Tibial artery (tissue), 4 donors: ENCODE measurements around the gene CTNNAL1.
A peak's percentile ranks its signal among the peaks of the same experiment; 100 is the strongest.

Experiments used
- DNase-seq, 2 donors: peaks; one replicate each; pipeline ENCODE4 v3.0.0-alpha.2; 2019
- H3K27ac ChIP-seq, 2 donors: fragments of 200-600 bp; sonication (generic) in 1 of 2; 1 replicate in 1 of 2; 2 replicates in 1 of 2; pipeline ENCODE4 v1.5.1; 2018 to 2019; ENCODE audit warnings: mild to moderate bottlenecking in 1 of 2
- H3K27me3 ChIP-seq, 2 donors: fragments of 200-600 bp; sonication (generic) in 1 of 2; one replicate each; pipeline versions ENCODE4 v1.5.1 to v1.6.0; 2016 to 2019
- H3K36me3 ChIP-seq, 3 donors: fragments of 200-600 bp; sonication (generic) in 2 of 3; one replicate each; pipeline ENCODE4 v1.5.1; 2016 to 2019; ENCODE audit warnings: mild to moderate bottlenecking in 2 of 3
- H3K4me1 ChIP-seq, 4 donors: fragments of 200-600 bp; sonication (generic) in 2 of 4; 1 replicate in 3 of 4; 2 replicates in 1 of 4; pipeline ENCODE4 v1.5.1; 2016 to 2019
- H3K4me3 ChIP-seq, 2 donors: fragments of 200-600 bp; sonication (generic) in 1 of 2; 1 replicate in 1 of 2; 2 replicates in 1 of 2; pipeline ENCODE4 v1.5.1; 2018 to 2019; ENCODE audit warnings: mild to moderate bottlenecking in 2 of 2
- H3K9me3 ChIP-seq, 3 donors: fragments of 200-600 bp; sonication (generic) in 1 of 3; one replicate each; pipeline ENCODE4 v1.5.1; 2016 to 2019
- intact Hi-C: fragments of 100-400 bp; cut with DNase I; formaldehyde crosslinking; loops from one replicate; pipeline ENCODE4 v1.15.0; 2023; ENCODE audit warnings: low total_unique reads
- TF ChIP-seq, protein P1 (sequence below), 2 experiments: fragments of 200-600 bp in 1 of 2; fragments of 450-650 bp in 1 of 2; IDR thresholded peaks; one replicate each; pipeline ENCODE4 v1.5.1; 2017 to 2019; ENCODE audit warnings: antibody characterized with exemption in 2 of 2, mild to moderate bottlenecking in 1 of 2, moderate library complexity in 1 of 2

Gene CTNNAL1

DNA sequence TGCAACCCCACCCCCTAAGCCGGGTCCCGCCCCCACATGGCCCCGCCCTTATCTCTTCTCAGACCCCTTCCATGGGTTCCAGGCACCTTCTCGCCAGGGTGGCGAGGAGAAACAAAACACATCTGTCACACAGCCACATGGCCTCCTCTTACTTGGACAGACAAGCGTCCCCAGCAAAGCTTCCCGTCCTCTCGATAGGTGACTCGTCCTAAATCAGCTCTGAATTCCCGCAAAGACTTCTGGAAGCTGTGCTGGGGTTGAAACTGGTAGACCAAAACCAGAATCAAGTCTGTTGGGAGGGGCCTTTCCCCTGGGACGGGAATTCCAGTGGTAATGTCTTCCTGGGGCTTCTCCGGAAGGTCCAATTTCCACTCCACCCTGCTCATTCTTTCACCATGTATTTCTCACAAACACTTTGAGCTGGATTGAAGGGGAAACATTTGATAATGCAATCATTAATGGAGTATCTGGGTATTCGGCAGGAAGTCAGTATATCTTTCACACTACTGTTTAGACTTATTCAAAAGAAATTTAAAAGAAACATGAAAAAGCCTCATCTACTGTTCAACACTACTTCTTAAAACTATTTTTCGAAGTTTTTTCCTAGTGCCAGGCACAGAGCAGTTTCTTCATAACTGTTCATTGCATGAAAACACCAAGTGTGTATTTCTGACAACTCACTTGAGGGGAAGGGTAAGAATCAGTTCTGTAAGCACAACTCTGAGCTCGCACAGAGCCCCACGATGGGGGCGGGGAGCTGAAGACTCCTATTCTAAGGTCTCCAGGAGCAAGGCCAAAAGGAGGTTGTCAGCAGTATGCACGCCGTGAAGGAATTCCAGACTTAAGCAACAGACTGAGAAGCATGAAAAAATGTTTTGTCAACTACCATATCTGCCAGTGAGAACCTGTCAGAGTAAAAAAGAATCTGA, 644 bp upstream of the CTNNAL1 start:
- Histone ChIP-seq H3K4me1 (peaks cover 0 to 38% (median 28%) of the 10 kb centered on the region in 4 donors), H3K9me3 (no peaks in the 10 kb centered on the region), H3K36me3 (no peaks in the 10 kb centered on the region), H3K4me3 (peak overlapping the region; percentile 72 to 77), H3K27me3 (no peaks in the 10 kb centered on the region), H3K27ac (peak overlapping the region; percentile 91 to 97)
- TF ChIP-seq, protein P1, sequence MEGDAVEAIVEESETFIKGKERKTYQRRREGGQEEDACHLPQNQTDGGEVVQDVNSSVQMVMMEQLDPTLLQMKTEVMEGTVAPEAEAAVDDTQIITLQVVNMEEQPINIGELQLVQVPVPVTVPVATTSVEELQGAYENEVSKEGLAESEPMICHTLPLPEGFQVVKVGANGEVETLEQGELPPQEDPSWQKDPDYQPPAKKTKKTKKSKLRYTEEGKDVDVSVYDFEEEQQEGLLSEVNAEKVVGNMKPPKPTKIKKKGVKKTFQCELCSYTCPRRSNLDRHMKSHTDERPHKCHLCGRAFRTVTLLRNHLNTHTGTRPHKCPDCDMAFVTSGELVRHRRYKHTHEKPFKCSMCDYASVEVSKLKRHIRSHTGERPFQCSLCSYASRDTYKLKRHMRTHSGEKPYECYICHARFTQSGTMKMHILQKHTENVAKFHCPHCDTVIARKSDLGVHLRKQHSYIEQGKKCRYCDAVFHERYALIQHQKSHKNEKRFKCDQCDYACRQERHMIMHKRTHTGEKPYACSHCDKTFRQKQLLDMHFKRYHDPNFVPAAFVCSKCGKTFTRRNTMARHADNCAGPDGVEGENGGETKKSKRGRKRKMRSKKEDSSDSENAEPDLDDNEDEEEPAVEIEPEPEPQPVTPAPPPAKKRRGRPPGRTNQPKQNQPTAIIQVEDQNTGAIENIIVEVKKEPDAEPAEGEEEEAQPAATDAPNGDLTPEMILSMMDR (IDR thresholded peaks at IDR 0.05), result no peak
- peak; percentile 34 to 68 for DNase-seq
- intact Hi-C loops, result loop anchor here (5.0 to 10.0 kb wide), 2 partner anchors 79 to 103 kb away; partner anchors contain the start of genes ABITRAM, ELP1 and TMEM245

DNA sequence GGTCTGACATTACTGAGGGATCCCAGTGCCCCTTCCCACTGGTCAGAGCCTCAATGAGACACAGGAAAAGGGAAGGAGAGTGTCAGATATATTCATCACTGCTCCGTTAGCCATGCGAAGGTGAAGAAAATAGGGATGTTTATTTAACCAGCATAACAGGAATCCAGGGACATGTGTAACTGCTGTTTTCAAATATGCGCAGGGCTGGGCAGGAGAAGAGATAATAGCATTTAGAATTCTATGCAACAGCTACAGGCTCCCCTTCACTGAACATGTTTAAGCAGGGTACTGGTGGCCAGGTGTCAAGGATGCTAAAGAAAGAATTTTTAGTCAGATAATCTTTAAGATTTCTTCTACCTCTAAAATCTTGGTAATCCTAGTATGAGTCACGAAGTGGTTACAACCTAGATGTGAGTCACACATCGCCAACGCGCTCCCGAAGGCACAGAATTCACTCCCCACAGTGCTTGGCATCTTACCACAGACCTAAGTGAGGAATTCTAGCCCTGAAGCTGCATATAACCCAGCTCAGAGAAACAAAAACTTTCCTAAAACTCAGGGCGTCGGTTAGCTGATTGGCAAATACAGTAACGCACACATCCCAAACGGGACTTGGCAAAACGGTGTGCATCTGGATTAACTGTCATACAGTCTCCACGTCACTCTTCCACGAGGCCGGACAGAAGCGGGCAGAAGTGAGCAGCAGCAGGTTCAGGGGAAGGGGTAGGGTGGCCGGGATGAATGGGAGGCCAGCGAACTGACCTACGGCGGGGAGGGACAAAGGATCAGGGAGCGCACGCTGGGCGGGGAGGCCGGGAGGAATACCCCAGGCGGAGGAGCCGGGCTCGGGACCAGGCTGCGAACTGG, 1.1 kb downstream of the CTNNAL1 start:
- H3K9me3 ChIP-seq, result no peaks in the 10 kb centered on the region
- TF ChIP-seq, protein P1 (IDR thresholded peaks at IDR 0.05), result no peak
- no peaks in the 10 kb centered on the region for H3K36me3 ChIP-seq
- H3K4me1 ChIP-seq, result peaks cover 0 to 38% (median 28%) of the 10 kb centered on the region in 4 donors
- intact Hi-C loops, result loop anchor here (5.0 to 10.0 kb wide), 2 partner anchors 77 to 105 kb away; partner anchors contain the start of genes ABITRAM, ELP1 and TMEM245
- DNase-seq, result peak; percentile 66 to 86
- no peaks in the 10 kb centered on the region for H3K27me3 ChIP-seq
- peak overlapping the region; percentile 72 to 77 for H3K4me3 ChIP-seq
- peak overlapping the region; percentile 91 to 97 for H3K27ac ChIP-seq

DNA sequence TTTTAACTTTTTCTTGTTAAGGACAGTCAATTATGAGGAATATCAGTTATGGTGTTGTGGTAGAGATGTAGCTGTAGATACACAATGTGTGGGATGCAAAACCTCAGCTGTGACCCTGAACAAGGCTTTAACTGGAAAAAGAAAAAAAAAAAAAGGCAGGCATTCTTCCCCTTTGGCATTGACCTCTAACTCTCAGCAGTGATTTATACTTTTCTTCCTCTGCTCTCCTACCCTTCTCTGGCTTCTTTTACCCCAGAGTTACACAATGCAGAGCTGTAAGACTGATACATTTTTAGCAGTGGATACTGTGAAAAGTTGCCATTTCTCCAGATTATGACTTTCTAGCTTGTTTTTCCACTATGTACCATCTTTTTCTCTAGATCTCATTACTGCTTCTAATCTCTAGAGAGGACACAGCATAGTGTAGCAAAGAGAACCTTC, 2.0 kb downstream of the CTNNAL1 start:
- no peaks in the 10 kb centered on the region for H3K36me3 ChIP-seq
- H3K9me3 ChIP-seq, result no peaks in the 10 kb centered on the region
- TF ChIP-seq, protein P1 (IDR thresholded peaks at IDR 0.05), result no peak
- no peaks in the 10 kb centered on the region for H3K27me3 ChIP-seq
- peaks cover 0 to 38% (median 28%) of the 10 kb centered on the region in 4 donors for H3K4me1 ChIP-seq
- peak overlapping the region; percentile 91 to 97 for H3K27ac ChIP-seq
- intact Hi-C loops, result loop anchor here (5.0 to 10.0 kb wide), 2 partner anchors 76 to 106 kb away; partner anchors contain the start of genes ABITRAM, ELP1 and TMEM245
- H3K4me3 ChIP-seq, result peak overlapping the region; percentile 72 to 77
- DNase-seq, result no peak

DNA sequence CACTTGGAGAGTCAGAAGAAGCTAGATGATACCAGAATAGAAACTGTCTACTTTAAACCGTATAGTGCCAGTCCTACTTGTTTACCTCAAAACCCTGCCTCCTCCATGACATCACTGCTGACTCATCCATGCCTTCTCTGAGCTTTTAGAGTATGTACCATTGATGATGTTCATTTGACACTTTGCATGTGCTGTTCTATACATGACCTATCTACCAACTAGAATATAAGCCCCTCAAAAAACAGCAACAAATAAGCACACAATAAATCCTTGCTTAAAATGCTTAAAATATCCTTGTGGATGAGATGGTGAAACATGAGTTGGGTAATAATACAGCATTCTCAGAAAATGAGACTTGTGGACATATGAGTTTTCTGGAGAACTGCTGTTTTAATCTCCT, 2.6 kb downstream of the CTNNAL1 start:
- H3K27ac ChIP-seq, result peak overlapping the region; percentile 91 to 97
- no peak overlapping the region for H3K4me3 ChIP-seq
- no peak for DNase-seq
- no peaks in the 10 kb centered on the region for H3K27me3 ChIP-seq
- intact Hi-C loops, result loop anchor here (5.0 to 10.0 kb wide), 2 partner anchors 76 to 107 kb away; partner anchors contain the start of genes ABITRAM, ELP1 and TMEM245
- peaks cover 0 to 38% (median 28%) of the 10 kb centered on the region in 4 donors for H3K4me1 ChIP-seq
- no peaks in the 10 kb centered on the region for H3K36me3 ChIP-seq
- TF ChIP-seq, protein P1 (IDR thresholded peaks at IDR 0.05), result no peak
- no peaks in the 10 kb centered on the region for H3K9me3 ChIP-seq

DNA sequence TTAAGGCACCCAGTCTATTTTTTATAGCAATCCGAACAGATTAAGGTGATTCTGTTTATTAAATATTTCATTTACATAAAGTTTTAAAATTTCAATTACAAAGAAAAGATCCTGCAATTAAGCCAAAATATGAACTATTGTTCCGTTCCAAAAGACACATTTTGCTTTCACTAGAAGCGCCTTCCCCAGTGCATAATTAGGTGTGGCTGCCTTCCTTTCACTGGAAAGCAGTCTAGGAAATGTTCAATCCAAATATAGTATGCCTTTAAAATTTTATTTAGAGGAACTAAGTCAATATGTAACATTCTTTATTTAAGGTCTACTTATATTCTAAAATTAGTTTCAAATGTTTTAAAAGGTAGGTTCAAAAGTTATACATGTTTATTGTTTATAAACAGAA, 7.6 kb downstream of the CTNNAL1 start:
- no peak overlapping the region for H3K27ac ChIP-seq

More for the DNA sequence above, 7.6 kb downstream of the CTNNAL1 start:
- intact Hi-C loops, result no loop called here
- Histone ChIP-seq H3K9me3 (peaks cover 0 to 9% (median 5%) of the 10 kb centered on the region in 3 donors), H3K36me3 (peaks cover 0 to 17% (median 0%) of the 10 kb centered on the region in 3 donors), H3K27me3 (no peaks in the 10 kb centered on the region), H3K4me3 (no peak overlapping the region), H3K4me1 (peaks cover 0 to 11% (median 6%) of the 10 kb centered on the region in 4 donors)
- DNase-seq, result no peak
- TF ChIP-seq, protein P1 (IDR thresholded peaks at IDR 0.05), result no peak
